GF-D8 (cell line): ENCODE measurements around the gene ARFGAP1.

Source experiments
- DNase-seq: peaks from one replicate; lab custom pipeline; 2025; lab: John Stamatoyannopoulos, UW

Gene ARFGAP1

GRCh38 chr20:63277466-63278272, 5.1 kb downstream of the ARFGAP1 start:
- no peak for DNase-seq

GRCh38 chr20:63278661-63279060, 6.0 kb downstream of the ARFGAP1 start:
- DNase-seq, result no peak

GRCh38 chr20:63279931-63280330, 7.3 kb downstream of the ARFGAP1 start:
- no peak for DNase-seq

- no peak for DNase-seq
Observed at GRCh38 chr20:63280371-63280770, 7.8 kb downstream of the ARFGAP1 start.

GRCh38 chr20:63280929-63281545, 8.4 kb downstream of the ARFGAP1 start:
- DNase-seq, result no peak

GRCh38 chr20:63281742-63282665, 9.4 kb downstream of the ARFGAP1 start:
- DNase-seq, result no peak

- no peak for DNase-seq
Observed at GRCh38 chr20:63282946-63283345, 10.3 kb downstream of the ARFGAP1 start.

GRCh38 chr20:63283397-63284082, 10.9 kb downstream of the ARFGAP1 start:
- DNase-seq, result peak; percentile 71

- DNase-seq, result peak; percentile 87
Observed at GRCh38 chr20:63284083-63284440, 11.4 kb downstream of the ARFGAP1 start.

GRCh38 chr20:63284544-63284949, 11.9 kb downstream of the ARFGAP1 start:
- peak; percentile 61 for DNase-seq

GRCh38 chr20:63284981-63285524, 12.4 kb downstream of the ARFGAP1 start:
- no peak for DNase-seq

- DNase-seq, result no peak
Observed at GRCh38 chr20:63285636-63286615, 13.3 kb downstream of the ARFGAP1 start.

GRCh38 chr20:63286781-63287696, 14.4 kb downstream of the ARFGAP1 start:
- DNase-seq, result no peak

- DNase-seq, result no peak
Observed at GRCh38 chr20:63287697-63288580, 15.3 kb downstream of the ARFGAP1 start.

GRCh38 chr20:63288581-63289251, 16.1 kb downstream of the ARFGAP1 start:
- DNase-seq, result no peak

- no peak for DNase-seq
Observed at GRCh38 chr20:63289311-63290135, 16.9 kb downstream of the ARFGAP1 start.

GRCh38 chr20:63290136-63290676, 17.6 kb downstream of the ARFGAP1 start:
- DNase-seq, result no peak
